Measurements from ENCODE around the gene MRPL2.

DNA sequence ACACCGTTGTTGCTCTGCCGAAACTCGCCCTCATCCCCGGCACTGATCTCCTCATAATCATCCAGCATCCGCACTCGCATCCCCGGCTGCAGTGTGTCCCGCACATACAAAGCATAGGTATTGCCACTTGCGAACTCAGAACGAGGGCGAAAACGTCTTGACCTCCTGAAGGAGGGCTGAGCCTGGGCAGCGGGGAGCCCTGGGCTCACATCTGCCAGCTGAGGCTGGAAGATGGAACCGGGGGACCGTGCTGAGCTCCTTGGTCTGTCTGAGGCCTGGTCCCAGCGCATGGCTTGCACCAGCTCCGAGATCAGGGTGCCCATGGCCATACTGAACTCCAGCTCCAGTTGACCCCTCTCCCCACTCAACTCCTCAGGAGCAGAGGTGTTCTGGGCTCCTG, 8.3 kb downstream of the MRPL2 start:
- TF ChIP-seq EZH2phosphoT487 (IDR thresholded peaks at IDR 0.05; ENCODE audit: insufficient read depth, low read depth) (no peak), EZH2 (IDR thresholded peaks at IDR 0.05; ENCODE audit: insufficient read depth, poor library complexity, severe bottlenecking) (no peak)

Data from GM23248 (cell line).